Diencephalon (tissue), 1 donor: ENCODE measurements around the gene MTF1. TPM values are rescaled to one million over a fixed set of nuclear protein-coding genes. Genes with fewer than 3 reads are reported as not detected.

Experiments
- small RNA-seq: library from RNA; depleted of rRNA; stranded (forward); fragments of <200 nt; gene quantifications from one replicate; pipeline ENCODE3, GENCODE V24; 2014
- total RNA-seq: library from RNA; depleted of rRNA; stranded (reverse); fragments of >200 nt; gene quantifications from one replicate; pipeline ENCODE4 v1.2.3, GENCODE V29; 2014

MTF1 gene
- total RNA-seq, result 4.2 TPM

DNA sequence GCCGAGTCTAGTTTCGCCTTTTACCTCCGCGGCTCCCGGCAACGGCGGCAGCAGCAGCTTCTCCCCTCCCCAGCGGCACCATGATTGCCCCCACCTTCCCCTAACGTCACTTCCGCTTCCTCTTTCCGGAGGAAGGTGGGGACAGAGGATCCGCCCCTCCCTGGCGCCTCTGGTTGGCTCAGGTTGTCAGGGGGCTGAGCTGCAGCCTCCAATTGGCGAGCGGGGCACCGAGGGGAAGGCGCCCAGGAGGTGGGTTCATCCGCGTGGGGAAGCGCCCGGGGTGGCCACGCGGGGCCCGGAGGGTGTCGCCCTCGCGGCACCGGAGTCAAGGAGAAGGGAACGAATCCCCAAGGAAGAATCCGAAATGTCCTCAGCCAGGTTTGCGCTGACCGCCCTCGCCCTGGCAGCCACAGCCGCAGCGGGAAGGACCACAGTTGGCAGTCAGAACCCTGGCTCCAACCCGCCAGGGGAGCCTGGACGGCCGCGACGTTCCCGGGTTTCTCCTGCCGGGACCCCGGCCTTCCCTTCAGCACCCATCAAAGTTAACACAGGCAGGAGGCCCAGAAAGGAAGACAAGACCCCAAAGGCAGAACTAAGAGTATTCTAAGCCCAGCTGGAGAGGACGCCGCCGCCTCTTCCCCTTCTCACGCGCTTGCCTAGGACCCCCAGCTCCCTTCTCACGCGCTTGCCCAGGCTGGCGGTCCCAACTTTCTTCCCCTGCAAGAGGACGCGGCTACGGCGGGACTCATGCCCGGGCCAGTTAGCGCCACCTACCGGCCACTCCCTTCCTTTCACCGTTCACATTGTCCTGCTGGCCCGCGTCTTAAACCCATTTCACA lies at the start of gene MTF1:
Gene MTF1, minus strand, starts transcription at position 86 of the 839 bp plus-strand sequence. CDS start 1,934 bp downstream, outside the sequence.

DNA sequence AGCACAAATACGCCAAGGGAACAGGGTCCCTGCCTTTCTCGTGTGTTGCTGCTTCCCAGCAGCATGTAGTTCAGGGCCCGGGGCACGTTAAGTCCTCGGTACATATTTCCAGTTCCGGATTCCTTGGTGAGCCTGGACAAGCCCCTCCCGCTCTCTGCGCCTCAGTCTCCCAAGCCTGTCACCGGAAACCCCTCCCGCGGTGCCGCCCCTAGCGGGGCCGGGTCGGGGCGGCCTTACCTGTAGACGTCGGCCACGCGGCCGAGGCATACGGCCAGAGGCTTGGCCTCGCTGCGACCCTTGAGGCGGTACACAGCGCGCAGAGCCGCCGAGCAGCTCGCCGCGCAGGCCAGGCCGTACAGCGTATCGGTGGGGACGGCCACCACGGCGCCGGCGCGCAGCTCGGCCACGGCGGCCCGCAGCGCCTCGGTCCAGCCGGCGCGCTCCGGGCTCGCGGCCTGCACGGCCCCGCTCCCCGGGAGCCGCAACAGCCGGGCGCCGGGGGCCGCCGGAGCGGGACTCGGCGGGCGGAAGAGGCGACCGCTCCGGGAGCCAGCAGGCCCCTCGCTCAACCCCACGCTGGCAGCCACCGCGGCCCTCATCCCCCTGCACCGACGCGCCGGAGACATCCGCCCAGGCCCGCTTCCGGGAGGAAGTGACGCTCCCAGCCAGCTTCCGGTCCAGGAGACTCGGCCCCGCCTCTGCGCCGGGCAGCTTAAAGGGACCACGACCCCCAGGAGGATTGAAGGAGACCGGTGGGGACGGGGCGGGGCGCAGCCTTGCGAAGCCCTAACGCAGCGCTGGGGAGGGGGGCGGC lies 51.6 kb downstream of the MTF1 start, which contains the start of the genes C1orf122 and YRDC:
Gene C1orf122, plus strand, starts transcription at position 236 of the 814 bp plus-strand sequence. CDS start 615 bp downstream, outside the sequence.
Gene YRDC, minus strand, starts transcription at position 654 of the 814 bp plus-strand sequence. Its CDS starts 28 bp downstream, at position 626.

DNA sequence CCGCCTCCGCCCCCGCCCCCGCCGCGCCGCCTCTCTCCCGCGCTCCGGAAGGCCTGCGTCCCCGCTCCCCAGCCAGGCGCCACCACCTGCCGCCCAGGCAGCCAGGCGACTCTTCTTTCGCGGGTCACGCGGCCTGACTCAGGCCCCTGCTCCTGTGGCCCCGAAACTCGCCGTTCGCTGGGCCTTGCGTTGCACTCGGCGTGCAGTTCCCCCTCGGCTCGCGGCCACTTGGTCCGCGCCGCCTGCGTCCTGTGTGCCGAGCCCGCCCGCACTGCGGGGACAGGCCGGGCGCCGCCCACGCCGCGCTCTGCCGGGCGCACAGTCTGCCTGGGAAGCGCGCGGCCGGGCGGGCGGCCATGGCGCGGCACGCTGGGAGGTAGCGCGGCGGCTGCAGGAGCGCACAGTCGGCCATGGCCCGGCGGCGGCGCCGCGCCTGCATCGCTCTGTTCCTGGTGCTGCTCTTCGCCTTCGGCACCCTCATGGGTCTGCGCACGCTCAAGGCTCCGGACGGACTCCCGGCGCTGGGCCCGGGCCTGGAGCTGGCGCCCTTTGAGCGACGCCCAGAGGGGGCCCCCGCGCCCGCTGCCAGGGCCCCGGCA lies 65.5 kb downstream of the MTF1 start, which contains the start of gene MANEAL:
Gene MANEAL, plus strand, starts transcription at position 75 of the 599 bp plus-strand sequence. Its CDS starts 336 bp downstream, at position 411.

DNA sequence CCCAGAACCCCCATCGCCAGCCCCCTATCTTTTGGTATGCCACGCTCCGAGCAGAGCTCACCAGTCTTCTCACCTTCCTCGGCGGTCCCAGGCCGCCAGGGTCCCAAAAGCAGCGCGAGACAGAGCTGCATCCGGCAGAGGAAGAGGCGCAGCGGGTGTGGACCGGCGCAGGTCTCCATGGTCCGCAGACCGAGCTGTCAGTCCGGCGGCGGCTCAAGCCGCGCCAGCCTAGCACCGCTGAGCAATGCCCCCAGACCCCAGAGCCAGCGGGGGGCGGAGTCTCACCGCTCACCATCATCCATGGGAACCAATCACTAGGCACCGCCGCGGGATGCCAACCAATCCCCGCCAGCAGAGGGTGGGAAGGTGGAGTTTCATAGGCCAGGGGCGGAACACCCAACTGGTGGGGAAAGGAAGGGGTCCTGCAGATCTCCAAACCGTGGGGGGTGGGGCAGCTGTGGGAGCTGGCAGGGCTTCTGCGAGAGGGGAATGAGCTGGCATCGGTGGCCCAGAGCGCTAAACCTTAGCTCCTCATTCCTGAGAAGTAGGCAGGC lies 94.4 kb downstream of the MTF1 start, which contains the start of gene EPHA10:
Gene EPHA10, minus strand, starts transcription at position 233 of the 554 bp plus-strand sequence. Its CDS starts 54 bp downstream, at position 179.

Small RNA genes lying within 50 kb of the gene (small RNA-seq; reads per million reads assigned to genes)
- gene RF00092, result not detected
- gene RNU6-584P, result not detected

Other genes with a start within 250 kb of the MTF1 start
- gene RSPO1, start 224.7 kb downstream of the MTF1 start, total RNA-seq, result not detected
- 2.1 TPM for gene CDCA8, start 167.1 kb downstream of the MTF1 start, total RNA-seq
- gene EPHA10, start 94.5 kb downstream of the MTF1 start, total RNA-seq, result 21.0 TPM
- gene MANEAL, start 65.7 kb downstream of the MTF1 start, total RNA-seq, result 41.5 TPM
- gene C1orf122, start 51.8 kb downstream of the MTF1 start, total RNA-seq, result 25.1 TPM
- 9.7 TPM for gene YRDC, start 51.4 kb downstream of the MTF1 start, total RNA-seq
- gene INPP5B, start 87.5 kb upstream of the MTF1 start, total RNA-seq, result 14.5 TPM
- 59.1 TPM for gene SF3A3, start 130.4 kb upstream of the MTF1 start, total RNA-seq
- 5.5 TPM for gene FHL3, start 145.9 kb upstream of the MTF1 start, total RNA-seq
- 38.3 TPM for gene UTP11, start 153.1 kb upstream of the MTF1 start, total RNA-seq
- 1.6 TPM for gene POU3F1, start 187.2 kb upstream of the MTF1 start, total RNA-seq